GM18517 (cell line): ENCODE measurements around the gene SEC31B.

Experiments
- ATAC-seq: cut with Tn5 transposase; IDR thresholded peaks from one replicate; pipeline ENCODE4 v1.9.1; 2021; ENCODE audit warnings: mild to moderate bottlenecking, moderate library complexity; ENCODE audit not compliant: unreplicated experiment

Gene SEC31B

GRCh38 chr10:100528921-100529474 lies 9.3 kb upstream of the SEC31B start:
- ATAC-seq = no peak

- ATAC-seq = no peak
Measured at GRCh38 chr10:100528123-100528886, 8.6 kb upstream of the SEC31B start.

GRCh38 chr10:100524638-100525037 lies 5.0 kb upstream of the SEC31B start:
- no peak for ATAC-seq

- ATAC-seq = no peak
Measured at GRCh38 chr10:100524206-100524605, 4.5 kb upstream of the SEC31B start.

- ATAC-seq = no peak
Measured at GRCh38 chr10:100522945-100523344, 3.3 kb upstream of the SEC31B start.

- ATAC-seq = no peak
Measured at GRCh38 chr10:100522107-100522801, 2.6 kb upstream of the SEC31B start.

- ATAC-seq = no peak
Measured at GRCh38 chr10:100520811-100521210, 1.1 kb upstream of the SEC31B start.

GRCh38 chr10:100518761-100519241 lies 860 bp downstream of the SEC31B start:
- no peak for ATAC-seq

- ATAC-seq = no peak
Measured at GRCh38 chr10:100516847-100517246, 2.8 kb downstream of the SEC31B start.

GRCh38 chr10:100515612-100516011 lies 4.0 kb downstream of the SEC31B start:
- no peak for ATAC-seq

GRCh38 chr10:100510533-100511308 lies 8.9 kb downstream of the SEC31B start:
- ATAC-seq = no peak

GRCh38 chr10:100509241-100509840 lies 10.3 kb downstream of the SEC31B start:
- ATAC-seq = no peak

GRCh38 chr10:100508691-100509150 lies 10.9 kb downstream of the SEC31B start:
- no peak for ATAC-seq

- ATAC-seq = no peak
Measured at GRCh38 chr10:100508266-100508665, 11.4 kb downstream of the SEC31B start.

- ATAC-seq = no peak
Measured at GRCh38 chr10:100507357-100507732, 12.3 kb downstream of the SEC31B start.

- ATAC-seq = no peak
Measured at GRCh38 chr10:100506596-100507356, 12.9 kb downstream of the SEC31B start.

GRCh38 chr10:100505164-100505563 lies 14.5 kb downstream of the SEC31B start:
- ATAC-seq = no peak

GRCh38 chr10:100504096-100504495 lies 15.6 kb downstream of the SEC31B start:
- ATAC-seq = no peak

GRCh38 chr10:100502926-100503494 lies 16.7 kb downstream of the SEC31B start:
- no peak for ATAC-seq

- no peak for ATAC-seq
Measured at GRCh38 chr10:100501423-100501822, 18.2 kb downstream of the SEC31B start.
